ENCODE data around the gene C11orf98.

The C11orf98 gene

DNA sequence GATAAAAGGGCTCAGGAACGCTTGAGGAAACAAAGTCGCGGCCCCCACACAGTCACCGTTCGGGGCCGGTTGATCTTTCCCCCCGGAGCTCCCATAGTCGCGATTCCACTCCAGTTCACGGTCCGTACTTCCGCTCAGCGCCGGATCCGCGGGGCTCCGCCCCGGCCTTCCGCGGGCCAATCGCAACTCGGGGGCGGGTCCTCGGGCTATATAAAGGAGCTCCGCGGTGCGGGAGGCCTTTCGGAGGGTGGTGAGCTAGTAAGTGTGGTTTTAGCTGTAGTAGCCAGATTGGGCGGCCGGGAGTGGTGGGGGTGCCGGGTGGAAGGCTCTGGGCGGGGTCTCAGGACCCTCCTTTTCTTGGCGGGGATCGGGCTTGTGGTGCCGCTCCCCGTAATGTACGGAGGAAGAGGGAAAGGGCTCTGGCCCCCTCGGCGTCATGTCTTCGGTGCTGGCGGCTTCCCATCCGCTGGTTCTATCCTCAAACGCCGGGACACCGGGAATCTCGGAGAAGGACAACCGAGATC, at the start of gene C11orf98, which contains the start of gene CSKMT:
C11orf98 (minus strand) TSS at position 136 of the 524 bp plus-strand sequence; CDS start at position 95, 41 bp downstream.
CSKMT (plus strand) TSS at position 238 of the 524 bp plus-strand sequence. CDS start 568 bp downstream, outside the sequence.
- TF ChIP-seq, protein P1, sequence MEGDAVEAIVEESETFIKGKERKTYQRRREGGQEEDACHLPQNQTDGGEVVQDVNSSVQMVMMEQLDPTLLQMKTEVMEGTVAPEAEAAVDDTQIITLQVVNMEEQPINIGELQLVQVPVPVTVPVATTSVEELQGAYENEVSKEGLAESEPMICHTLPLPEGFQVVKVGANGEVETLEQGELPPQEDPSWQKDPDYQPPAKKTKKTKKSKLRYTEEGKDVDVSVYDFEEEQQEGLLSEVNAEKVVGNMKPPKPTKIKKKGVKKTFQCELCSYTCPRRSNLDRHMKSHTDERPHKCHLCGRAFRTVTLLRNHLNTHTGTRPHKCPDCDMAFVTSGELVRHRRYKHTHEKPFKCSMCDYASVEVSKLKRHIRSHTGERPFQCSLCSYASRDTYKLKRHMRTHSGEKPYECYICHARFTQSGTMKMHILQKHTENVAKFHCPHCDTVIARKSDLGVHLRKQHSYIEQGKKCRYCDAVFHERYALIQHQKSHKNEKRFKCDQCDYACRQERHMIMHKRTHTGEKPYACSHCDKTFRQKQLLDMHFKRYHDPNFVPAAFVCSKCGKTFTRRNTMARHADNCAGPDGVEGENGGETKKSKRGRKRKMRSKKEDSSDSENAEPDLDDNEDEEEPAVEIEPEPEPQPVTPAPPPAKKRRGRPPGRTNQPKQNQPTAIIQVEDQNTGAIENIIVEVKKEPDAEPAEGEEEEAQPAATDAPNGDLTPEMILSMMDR (IDR thresholded peaks at IDR 0.05; ENCODE audit: control insufficient read depth, extremely low read depth, insufficient read depth): no peak
- DNase-seq (ENCODE audit: low read depth): no peak

DNA sequence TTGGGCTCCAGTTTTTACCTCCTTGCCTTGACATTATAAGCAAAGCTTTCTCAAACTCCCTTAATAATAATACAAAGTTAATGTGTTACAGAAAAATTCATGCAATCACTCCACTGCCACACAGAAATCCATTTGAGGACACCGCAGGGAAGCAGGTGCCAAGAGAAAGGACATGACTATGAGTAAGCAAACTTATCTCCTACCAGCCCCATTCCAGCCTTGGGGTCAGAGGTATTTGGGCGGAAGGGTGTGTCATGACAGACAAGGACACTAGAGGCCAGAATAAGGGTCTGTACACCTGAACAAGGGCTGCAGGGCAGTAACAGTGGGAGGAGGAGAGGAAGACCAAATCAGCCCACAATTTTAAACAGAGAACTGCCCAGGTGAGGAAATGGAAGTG, 48.3 kb upstream of the C11orf98 start:
- H3K4me3 ChIP-seq (ENCODE audit: low read depth, low read length): no peak overlapping the region
- TF ChIP-seq, protein P1 (IDR thresholded peaks at IDR 0.05; ENCODE audit: control insufficient read depth, extremely low read depth, insufficient read depth): no peak
- no peak for DNase-seq (ENCODE audit: low read depth)

More for the DNA sequence above, at the start of gene C11orf98, which contains the start of gene CSKMT:
- H3K4me3 ChIP-seq (ENCODE audit: low read depth, low read length): peak within 1 kb of the TSS; percentile 97

DNA sequence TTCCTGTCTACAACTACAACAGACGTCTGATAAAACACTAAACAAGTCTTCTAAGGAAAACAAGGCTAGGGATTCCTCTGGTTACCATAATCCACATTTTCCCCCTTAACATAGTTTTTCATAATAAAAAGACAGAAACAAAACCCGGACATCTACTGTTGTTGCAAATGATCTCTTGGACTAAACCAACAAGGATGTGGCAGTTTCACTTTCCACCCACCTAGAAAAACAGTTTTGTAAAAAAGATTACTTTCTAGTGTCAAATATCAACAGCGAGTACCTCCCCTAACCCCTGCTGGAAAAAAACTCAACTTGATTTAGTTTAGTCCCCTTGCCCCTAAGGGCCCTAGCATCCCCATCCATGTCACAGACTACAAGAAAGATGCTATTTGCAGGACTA, 47.9 kb upstream of the C11orf98 start:
- TF ChIP-seq, protein P1 (IDR thresholded peaks at IDR 0.05; ENCODE audit: control insufficient read depth, extremely low read depth, insufficient read depth): no peak
- H3K4me3 ChIP-seq (ENCODE audit: low read depth, low read length): no peak overlapping the region
- DNase-seq (ENCODE audit: low read depth): no peak

DNA sequence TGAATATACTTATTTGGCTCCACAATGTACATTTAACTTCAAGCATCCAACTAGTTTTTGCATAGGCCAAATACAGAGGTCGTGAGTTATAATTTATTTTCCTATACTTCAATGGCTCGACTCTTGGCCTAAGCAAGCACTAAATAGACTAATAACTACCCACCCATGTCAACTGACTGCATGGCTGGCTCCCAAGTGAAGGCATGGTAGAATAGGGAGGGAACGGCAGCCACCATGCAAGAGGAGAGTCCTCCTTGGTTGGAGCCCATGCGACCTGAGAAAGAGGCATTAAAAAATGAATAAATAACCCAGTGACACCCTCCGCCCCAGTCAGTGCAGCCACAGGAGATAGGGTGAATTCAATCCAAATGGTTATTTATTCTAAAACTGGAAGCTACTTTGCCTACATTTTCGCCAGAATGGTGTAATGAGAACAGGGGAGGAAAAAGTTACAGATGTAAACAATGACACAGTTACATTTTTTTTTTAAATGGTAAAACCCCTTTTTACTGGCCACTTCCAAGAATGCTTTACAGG, 47.3 kb upstream of the C11orf98 start:
- no peak overlapping the region for H3K4me3 ChIP-seq (ENCODE audit: low read depth, low read length)
- TF ChIP-seq, protein P1 (IDR thresholded peaks at IDR 0.05; ENCODE audit: control insufficient read depth, extremely low read depth, insufficient read depth): no peak
- no peak for DNase-seq (ENCODE audit: low read depth)

DNA sequence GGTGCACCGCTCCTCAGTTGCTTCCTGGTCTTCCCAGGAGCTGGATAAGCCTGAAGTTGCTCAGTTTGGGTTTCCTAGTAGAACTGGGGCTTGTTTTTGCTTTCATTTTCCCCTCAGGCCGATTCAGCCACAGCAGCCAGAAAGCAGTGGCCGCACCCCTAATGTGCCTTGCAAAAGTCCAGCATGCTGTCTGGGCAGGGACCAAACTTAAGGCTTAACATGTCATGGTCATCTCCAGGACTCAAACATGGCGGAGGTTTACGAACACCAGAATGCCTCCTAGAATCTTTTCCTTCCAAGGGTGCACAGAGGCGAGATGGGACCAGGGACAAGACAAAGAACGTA, 45.0 kb upstream of the C11orf98 start:
- TF ChIP-seq, protein P1 (IDR thresholded peaks at IDR 0.05; ENCODE audit: control insufficient read depth, extremely low read depth, insufficient read depth): no peak
- no peak for DNase-seq (ENCODE audit: low read depth)
- peak overlapping the region; percentile 59 for H3K4me3 ChIP-seq (ENCODE audit: low read depth, low read length)

DNA sequence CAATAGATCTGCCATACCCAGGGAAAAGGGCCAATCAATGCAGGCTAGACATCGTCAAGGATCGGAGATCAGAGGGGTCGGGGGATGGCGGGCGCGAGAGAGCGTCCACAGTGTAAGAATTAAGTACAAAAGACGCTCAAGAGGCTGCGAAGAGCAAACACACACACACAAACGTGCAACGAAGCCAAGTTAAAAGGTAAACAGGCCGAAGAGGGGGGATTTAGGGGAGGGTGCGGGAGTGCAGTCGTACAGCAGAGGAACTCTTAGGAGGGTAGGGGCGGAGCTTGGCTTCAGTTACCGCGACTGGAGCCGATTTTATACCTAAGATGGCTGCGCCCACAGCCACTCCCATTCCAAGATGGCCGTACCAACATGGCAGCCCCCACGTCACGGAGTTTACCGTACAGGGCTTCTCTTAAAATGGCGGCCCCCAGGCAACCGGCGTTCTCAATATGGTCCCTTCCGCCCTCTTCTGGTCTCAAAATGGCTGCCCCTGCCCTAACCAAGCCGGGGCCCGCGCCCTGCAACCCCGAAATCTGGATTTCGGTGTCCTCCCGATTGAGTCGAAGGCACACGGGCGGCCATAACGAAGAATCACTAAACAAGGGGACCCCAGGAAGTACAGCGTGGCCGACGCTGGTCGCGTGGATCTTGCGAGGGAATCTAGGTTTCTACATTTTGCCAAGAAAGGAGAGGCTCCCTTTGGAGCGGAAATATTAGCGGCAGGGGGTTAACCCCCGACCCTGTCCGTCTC, 44.4 kb upstream of the C11orf98 start:
- peak overlapping the region; percentile 59 for H3K4me3 ChIP-seq (ENCODE audit: low read depth, low read length)
- TF ChIP-seq, protein P1 (IDR thresholded peaks at IDR 0.05; ENCODE audit: control insufficient read depth, extremely low read depth, insufficient read depth): 0 out of 2 replicates have a peak, but pooled peaks have one; percentile 3
- DNase-seq (ENCODE audit: low read depth): peak; percentile 98

All from LNCaP clone FGC (cell line).